Measurements from ENCODE around the gene CENPL.
"Not testable (repeated sequence)": the region's sequence is repeated elsewhere in the genome, so short reads cannot be mapped to it uniquely, and the experiment has no call there.

DNA sequence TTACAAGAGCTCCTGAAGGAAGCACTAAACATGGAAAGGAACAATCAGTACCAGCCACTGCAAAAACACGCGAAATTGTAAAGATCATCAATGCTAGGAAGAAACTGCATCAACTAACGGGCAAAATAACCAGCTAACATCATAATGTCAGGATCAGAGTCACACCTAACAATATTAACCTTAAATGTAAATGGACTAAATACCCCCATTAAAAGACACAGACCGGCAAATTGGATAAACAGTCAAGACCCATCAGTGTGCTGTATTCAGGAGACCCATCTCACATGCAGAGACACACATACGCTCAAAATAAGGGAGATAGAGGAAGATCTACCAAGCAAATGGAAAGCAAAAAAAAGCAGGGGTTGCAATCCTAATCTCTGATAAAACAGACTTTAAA lies 11.0 kb downstream of the CENPL start:
- TF ChIP-seq POLR2A, POLR2AphosphoS5 (IDR thresholded peaks at IDR 0.05): not testable (repeated sequence)
- TF ChIP-seq, protein P1, sequence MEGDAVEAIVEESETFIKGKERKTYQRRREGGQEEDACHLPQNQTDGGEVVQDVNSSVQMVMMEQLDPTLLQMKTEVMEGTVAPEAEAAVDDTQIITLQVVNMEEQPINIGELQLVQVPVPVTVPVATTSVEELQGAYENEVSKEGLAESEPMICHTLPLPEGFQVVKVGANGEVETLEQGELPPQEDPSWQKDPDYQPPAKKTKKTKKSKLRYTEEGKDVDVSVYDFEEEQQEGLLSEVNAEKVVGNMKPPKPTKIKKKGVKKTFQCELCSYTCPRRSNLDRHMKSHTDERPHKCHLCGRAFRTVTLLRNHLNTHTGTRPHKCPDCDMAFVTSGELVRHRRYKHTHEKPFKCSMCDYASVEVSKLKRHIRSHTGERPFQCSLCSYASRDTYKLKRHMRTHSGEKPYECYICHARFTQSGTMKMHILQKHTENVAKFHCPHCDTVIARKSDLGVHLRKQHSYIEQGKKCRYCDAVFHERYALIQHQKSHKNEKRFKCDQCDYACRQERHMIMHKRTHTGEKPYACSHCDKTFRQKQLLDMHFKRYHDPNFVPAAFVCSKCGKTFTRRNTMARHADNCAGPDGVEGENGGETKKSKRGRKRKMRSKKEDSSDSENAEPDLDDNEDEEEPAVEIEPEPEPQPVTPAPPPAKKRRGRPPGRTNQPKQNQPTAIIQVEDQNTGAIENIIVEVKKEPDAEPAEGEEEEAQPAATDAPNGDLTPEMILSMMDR (IDR thresholded peaks at IDR 0.05), result not testable (repeated sequence)

Data from breast epithelium (tissue), 3 donors.